ENCODE data around the gene ERICH4. TPM values are rescaled to one million over a fixed set of nuclear protein-coding genes. Genes with fewer than 3 reads are reported as not detected.

The ERICH4 gene
- total RNA-seq, 3 donors from 2014 or later: not detected

GRCh38 chr19:41411100-41411967, 31.6 kb upstream of the ERICH4 start:
- TF ChIP-seq CTCF (IDR thresholded peaks at IDR 0.05): no peak
- DNase-seq: no peak
- intact Hi-C loops (cut with DNase I, micrococcal nuclease): no loop called here
- H3K36me3 ChIP-seq (ENCODE audit: low read depth): no peaks in the 10 kb centered on the region
- ATAC-seq: no peak
- H3K9me3 ChIP-seq: no peaks in the 10 kb centered on the region
- H3K4me1 ChIP-seq (ENCODE audit: low read depth): peaks cover 10% of the 10 kb centered on the region
- no peak overlapping the region for H3K4me3 ChIP-seq

GRCh38 chr19:41411968-41412265, 31.0 kb upstream of the ERICH4 start:
- no peak for TF ChIP-seq CTCF (IDR thresholded peaks at IDR 0.05)
- DNase-seq (no peak), ATAC-seq (no peak)
- peaks cover 10% of the 10 kb centered on the region for H3K4me1 ChIP-seq (ENCODE audit: low read depth)
- no peaks in the 10 kb centered on the region for H3K9me3 ChIP-seq
- intact Hi-C loops (cut with DNase I, micrococcal nuclease): no loop called here
- no peak overlapping the region for H3K4me3 ChIP-seq
- H3K36me3 ChIP-seq (ENCODE audit: low read depth): no peaks in the 10 kb centered on the region

GRCh38 chr19:41412953-41413352, 30.0 kb upstream of the ERICH4 start:
- intact Hi-C loops (cut with DNase I, micrococcal nuclease): no loop called here
- peaks cover 10% of the 10 kb centered on the region for H3K4me1 ChIP-seq (ENCODE audit: low read depth)
- DNase-seq (no peak), ATAC-seq (no peak)
- TF ChIP-seq CTCF (IDR thresholded peaks at IDR 0.05): no peak
- H3K9me3 ChIP-seq: no peaks in the 10 kb centered on the region
- no peak overlapping the region for H3K4me3 ChIP-seq
- H3K36me3 ChIP-seq (ENCODE audit: low read depth): no peaks in the 10 kb centered on the region

- Histone ChIP-seq H3K9me3 (no peaks in the 10 kb centered on the region), H3K36me3 (ENCODE audit: low read depth) (peaks cover 2% of the 10 kb centered on the region), H3K4me1 (ENCODE audit: low read depth) (peaks cover 7% of the 10 kb centered on the region), H3K4me3 (no peak overlapping the region)
- intact Hi-C loops (cut with DNase I, micrococcal nuclease): no loop called here
- TF ChIP-seq CTCF (IDR thresholded peaks at IDR 0.05): no peak
- DNase-seq: no peak
- ATAC-seq: no peak
Measured at GRCh38 chr19:41413947-41414346, 29.0 kb upstream of the ERICH4 start.

GRCh38 chr19:41414461-41414860, 28.5 kb upstream of the ERICH4 start:
- H3K36me3 ChIP-seq (ENCODE audit: low read depth): peaks cover 6% of the 10 kb centered on the region
- ATAC-seq (no peak), DNase-seq (no peak)
- no peaks in the 10 kb centered on the region for H3K9me3 ChIP-seq
- intact Hi-C loops (cut with DNase I, micrococcal nuclease): no loop called here
- TF ChIP-seq CTCF (IDR thresholded peaks at IDR 0.05): no peak
- H3K4me3 ChIP-seq: no peak overlapping the region
- H3K4me1 ChIP-seq (ENCODE audit: low read depth): peaks cover 4% of the 10 kb centered on the region

Measured in mucosa of descending colon (tissue), 3 donors.